ENCODE results near the gene RGR.
"Not testable (repeated sequence)": the region's sequence is repeated elsewhere in the genome, so short reads cannot be mapped to it uniquely, and the experiment has no call there.

The RGR gene

DNA sequence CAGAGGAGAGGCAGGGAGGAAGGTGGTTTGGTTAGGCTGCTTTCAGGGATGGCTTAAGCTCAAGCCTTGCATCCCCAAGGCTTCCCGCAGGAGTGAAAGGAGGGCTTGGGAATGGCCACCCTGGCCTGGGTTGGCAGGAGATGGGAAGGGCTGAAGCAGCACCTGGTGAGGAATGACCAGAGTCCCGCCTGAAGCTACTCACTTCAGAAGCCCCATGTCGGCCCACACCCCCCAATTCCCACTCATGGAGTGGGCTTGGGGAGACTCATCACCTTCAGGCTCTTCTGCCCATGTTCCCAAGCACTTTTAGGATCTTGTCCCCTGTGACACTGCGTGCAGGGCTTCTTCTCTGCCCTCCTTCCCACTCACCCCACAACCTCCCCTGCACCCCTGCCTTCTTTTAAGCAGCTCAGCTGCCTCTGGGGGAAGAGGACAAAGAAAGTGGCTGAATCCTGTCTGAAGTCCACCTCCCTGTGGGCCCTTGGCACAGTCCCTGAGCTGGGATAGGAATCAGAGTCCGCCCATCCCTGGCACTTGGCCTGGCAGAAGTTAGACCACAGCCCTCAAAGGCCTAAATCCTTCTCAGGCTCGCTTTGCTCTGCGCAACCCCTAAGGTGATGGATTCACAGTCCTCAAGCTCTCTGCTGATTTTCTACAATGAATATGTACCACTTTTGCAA lies 16.5 kb downstream of the RGR start:
- DNase-seq = no peak

DNA sequence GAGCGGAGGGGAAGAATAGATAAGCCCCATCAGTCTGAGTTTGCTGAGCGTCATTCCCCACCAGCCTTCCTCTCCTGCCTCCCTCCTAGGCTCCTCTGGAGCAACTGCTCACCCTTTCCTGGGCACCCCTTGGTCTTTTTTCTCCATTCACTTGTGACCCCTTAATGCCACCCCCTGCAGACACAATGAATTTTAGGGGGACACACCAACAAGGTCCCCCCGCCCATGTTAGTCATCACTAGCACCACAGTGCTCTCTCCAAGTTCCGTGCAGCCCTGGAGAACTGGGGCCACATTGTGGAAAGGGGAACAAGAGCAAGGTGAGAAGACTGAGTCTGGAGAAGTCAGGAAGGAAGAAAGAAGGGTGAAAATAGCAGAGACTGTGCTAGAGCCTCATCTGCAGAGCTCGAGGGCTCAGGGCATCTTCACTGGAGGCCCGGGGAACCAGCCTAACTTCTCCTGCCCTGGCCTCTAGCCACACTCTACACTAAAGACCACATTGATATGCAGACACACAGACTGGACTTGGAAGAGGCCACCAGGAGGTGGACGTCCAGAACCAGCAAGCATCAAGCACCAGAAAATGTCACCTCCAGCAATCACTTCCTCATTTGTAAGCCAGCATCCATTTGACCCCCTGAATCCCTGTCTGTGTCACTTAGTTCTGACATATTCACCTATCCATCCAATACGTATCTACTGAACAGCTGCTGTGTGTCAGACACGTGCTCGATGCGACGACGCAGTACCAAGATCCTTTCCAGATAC lies 17.5 kb downstream of the RGR start:
- DNase-seq = no peak

GRCh38 chr10:84263716-84264115 lies 18.9 kb downstream of the RGR start:
- DNase-seq = no peak

DNA sequence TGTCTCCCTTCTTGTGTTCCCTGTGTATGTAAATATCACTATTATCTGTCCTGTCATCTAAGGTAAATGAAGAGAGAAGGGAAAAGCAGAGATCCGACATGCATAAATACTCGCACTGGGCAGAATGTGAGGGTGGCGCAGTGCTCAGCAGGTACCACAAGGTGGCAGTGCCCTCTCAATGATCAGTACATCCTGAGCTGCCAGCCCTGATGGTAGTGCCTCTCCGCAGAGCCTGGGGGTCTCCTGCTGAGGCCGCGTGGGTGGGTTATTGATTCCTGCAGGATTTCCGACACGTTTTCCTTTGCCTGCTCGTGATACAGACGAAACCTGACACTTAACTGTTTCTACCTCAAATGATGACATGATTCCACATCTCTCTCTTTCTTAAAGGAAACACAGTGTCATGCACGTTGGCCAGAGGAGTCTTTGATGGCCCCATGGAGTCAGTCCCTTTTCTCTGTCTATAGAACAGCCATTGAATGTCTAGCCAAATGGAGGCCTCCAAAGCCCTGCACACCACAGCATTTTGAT lies 19.8 kb downstream of the RGR start:
- peak; percentile 42 for DNase-seq

DNA sequence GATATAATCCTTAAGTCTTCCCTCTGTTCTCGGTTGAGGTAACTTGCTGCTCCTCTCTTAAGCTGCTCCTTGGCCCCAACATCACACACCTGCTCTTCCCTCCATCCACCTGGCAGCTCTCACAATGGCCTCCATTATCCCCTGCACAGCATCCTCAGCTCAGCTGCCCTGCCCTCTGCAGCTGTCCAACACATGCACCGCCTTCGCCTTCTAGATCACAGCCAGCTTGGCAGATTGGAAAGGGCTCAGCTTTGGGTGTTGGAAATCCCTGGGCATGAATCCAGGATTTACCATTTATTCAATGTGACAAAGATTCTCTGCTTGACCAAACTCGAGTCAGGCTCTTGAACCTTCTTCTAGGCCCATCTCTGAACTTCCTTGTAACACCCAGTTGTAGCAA lies 20.6 kb downstream of the RGR start:
- DNase-seq = peak; percentile 78

DNA sequence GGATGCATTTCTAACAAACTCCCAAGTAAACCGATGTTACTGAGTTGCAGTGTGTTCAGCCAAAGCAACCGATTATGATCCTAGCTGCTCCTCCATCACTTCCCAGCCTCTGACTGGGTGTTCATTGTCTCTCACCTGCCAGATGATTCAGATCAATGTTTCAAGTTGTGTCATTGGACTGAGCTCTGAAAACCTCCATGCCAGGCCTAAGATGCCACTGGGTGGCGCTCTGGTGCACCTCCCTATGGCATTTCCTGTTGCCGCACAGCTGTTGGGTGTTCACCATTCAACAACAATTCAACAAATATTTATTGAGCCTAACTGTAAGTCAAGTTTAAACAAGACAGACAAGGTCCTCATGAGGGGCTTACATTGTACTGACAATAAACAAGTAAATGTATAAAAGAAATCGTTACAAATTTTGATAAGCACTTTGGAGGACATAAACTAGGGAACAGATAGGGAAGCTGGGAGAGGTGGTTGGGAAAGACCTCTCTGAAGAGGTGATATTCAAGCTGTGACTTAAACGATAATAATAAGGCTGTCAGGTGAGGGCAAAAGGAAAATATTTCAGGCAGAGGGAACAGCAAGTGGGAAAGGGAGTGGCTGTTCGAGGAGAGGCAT lies 22.8 kb downstream of the RGR start:
- no peak for DNase-seq

- no peak for DNase-seq
Observed at GRCh38 chr10:84269162-84269561, 24.3 kb downstream of the RGR start.

- DNase-seq = no peak
Observed at GRCh38 chr10:84269773-84270172, 24.9 kb downstream of the RGR start.

- peak; percentile 35 for DNase-seq
Observed at GRCh38 chr10:84270708-84271107, 25.9 kb downstream of the RGR start.

DNA sequence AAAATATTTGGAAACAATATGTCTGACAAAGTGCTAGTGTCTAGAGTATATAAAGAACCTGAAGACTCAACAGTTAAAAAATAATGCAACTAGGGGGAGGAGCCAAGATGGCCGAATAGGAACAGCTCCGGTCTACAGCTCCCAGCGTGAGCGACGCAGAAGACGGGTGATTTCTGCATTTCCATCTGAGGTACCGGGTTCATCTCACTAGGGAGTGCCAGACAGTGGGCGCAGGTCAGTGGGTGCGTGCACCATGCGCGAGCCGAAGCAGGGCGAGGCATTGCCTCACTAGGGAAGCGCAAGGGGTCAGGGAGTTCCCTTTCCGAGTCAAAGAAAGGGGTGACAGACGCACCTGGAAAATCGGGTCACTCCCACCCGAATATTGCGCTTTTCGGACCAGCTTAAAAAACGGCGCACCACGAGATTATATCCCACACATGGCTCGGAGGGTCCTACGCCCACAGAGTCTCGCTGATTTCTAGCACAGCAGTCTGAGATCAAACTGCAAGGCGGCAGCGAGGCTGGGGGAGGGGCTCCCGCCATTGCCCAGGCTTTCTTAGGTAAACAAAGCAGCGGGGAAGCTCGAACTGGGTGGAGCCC lies 35.1 kb downstream of the RGR start:
- DNase-seq = not testable (repeated sequence)

DNA sequence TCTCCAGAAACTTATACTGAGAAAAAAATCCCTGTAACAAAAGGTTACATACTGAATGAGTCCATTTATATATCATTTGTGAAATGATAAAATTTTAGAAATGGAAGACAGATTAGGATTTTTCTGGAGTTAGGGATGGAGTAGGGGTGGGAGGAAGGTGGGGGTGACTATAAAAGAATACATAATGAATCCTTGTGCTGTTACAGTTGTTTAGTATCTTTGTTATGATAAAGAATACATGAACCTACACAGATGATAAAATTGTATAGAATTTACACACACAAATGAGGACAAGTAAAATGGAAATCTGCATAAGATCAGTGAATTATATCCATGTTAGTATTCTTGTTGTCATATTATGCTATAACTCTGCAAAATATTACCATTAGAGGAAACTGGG lies 41.8 kb downstream of the RGR start:
- DNase-seq = no peak

- DNase-seq = no peak
Observed at GRCh38 chr10:84288151-84288550, 43.3 kb downstream of the RGR start.

DNA sequence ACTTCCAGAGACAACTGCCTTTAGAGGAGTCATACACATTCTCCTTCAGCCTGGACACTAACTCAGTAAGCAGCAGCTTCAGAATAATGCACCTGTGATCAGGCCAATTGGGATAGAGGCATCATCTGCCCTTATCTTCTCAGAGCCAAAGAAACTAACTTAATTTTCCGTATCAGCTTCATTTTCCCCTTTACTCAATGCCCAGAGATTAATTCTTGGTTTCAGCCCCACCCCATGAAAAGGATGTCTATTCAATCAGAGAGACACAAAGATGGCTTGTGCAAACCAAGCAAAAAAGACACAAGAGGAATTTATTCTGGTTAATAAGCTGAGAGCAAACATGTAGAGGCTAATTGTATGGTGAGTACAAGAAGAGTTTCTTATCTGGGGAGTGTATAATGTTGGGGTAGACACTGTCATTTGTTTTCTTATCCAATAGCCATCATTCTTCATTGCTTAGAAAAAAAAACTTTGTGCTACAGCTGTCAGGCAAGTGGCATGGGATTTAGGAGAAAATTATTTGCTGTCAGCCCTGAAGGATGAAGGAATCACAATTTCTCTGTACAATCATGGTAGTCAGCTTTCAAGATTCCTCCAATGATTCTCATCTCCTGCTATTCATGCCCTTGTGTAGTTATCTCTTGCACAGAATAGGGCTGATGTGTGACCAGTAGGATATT lies 44.8 kb downstream of the RGR start:
- no peak for DNase-seq

DNA sequence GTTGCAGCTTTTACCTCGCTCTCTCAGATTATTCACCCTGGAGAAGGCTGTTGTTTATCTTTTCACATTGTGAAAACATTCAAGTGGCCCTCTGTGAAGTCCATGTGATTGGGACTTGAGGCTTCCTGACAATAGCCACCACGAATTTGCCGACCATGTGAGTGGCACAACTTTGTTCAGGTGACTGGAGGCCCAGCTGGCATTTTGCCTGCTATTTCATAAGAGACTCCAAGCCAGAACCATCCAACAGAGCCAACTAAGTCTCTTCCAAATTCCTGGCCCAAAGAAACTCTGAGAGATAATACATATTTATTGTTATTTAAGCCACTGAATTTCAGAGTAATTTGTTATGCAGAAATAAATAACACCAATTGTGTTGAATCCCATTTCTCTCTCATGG lies 45.4 kb downstream of the RGR start:
- DNase-seq = no peak

DNA sequence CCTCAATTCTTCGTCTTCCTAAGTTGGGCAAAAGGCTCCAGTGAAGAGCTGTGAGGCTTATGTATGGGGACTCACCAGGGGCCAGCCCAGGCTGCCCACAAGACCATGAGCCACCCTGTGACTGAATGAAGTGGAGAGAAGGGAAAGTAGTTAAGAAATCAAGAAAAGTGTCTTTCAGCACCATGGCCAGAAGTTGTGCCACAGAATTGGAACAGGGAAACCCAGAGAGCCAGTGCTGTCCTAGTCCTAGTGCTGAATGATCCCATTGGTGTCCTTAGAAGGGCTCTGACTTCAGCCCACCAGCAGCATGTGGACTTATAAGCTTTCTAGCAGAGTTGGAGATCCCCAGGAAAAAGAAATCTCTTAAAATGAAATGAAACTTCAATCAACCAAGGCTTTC lies 46.5 kb downstream of the RGR start:
- no peak for DNase-seq

DNA sequence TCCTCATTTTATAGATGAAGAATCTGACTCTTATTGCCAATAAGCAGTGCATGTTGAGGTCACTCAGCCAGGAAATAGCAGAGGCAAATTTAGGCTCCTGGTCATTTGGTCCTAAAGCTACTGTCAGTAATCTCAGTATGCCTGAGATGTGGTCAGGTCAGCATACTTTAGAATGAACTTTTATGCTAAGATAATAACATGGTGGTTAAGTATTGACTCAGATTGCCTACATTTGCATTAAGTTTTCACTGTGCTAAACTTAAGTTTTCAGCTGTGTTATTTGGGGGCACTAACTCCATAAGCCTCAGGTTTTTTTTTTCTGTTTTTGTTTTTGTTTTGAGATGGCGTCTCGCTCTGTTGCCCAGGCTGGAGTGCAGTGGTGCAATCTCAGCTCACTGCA lies 47.6 kb downstream of the RGR start:
- DNase-seq = no peak

DNA sequence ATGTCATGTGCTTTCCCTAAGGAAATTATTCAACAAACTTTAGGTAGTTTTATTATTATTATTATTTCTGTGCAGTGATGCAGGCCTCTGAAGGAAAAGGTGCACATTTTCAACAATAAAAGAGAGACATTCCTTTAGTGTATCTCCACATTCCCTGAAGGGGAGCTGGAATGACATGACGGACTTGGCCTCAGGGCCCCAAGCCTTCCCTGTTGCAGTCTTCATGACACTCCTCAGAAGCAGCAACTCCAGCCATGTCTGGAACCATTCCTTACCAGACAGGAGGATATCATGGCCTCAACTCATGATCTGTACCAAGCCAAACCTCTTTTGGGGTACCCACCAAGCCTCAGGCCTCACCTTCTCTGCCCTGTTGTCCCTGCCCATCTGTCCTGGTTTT lies 48.3 kb downstream of the RGR start:
- no peak for DNase-seq

DNA sequence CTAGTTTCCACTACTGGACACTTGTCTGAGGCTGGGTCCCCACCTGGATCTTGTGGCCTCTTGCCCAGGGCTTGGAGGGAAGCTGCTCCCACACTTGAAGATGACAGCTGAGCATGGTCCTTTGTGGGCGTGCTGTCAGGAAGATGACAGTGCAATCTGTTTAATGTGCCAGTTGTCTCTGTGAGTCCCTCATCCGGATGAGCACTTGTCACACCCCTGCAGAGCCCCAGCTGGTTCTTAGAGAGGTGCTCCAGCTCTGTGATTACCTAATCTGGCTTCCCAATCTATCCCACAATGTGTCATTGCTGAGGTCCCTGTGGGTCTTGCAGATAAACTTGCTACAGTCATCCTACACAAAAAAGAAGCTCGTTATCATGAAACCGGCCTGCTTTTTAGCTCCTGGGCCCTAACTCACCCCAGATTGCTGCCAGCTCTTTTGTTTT lies 48.7 kb downstream of the RGR start:
- DNase-seq = no peak

DNA sequence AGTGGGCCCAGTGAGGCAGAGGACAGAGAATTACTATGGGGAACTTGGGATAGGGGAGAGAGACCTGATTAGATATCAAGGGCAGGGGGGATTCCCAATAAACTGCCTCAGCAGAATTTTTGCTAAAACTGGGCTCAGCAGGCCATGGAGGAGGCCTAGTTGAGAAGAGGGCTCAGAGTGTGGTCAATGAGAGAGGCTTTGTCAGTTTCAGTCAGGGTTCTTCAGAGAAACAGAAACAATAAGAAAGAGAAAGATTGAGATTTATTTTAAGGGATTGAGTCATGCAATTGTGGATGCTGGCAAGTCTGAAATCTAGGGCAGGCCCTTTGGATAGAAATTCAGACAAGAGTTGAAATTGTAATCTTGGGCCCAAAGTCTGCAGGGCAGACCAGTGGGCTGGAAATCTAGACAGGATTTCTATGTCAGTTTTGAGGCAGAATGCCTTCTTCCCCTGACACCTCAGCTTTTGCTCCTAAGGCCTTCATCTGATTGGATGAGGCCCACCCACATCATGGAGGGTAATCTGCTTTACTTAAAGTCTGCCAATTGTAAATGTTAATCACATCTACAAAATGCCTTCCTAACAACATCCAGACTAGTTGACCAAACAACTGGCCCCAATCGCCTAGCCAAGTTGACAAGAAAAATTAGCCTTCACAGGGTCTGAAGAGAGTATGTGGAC lies 50.1 kb downstream of the RGR start:
- no peak for DNase-seq

GRCh38 chr10:84296091-84296981 lies 51.5 kb downstream of the RGR start:
- no peak for DNase-seq

GRCh38 chr10:84298057-84298456 lies 53.2 kb downstream of the RGR start:
- DNase-seq = no peak
